Dermis microvascular lymphatic vessel endothelial cell (primary cell): ENCODE measurements around the gene CER1. TPM values are rescaled to one million over a fixed set of nuclear protein-coding genes. Genes with fewer than 3 reads are reported as not detected.

ENCODE experiments used
- total RNA-seq: library from RNA; depleted of rRNA; stranded (reverse); fragments of >200 nt; gene quantifications from 2 replicates; pipeline ENCODE4 v1.2.1, GENCODE V29; 2014

Gene CER1
- total RNA-seq, 1 donor from 2014 or later = not detected

Other genes starting within 250 kb of the CER1 start
- gene ZDHHC21, start 29.3 kb downstream of the CER1 start, total RNA-seq = 8.3 and 9.6 TPM in 2 replicates
- gene FREM1, start 187.7 kb upstream of the CER1 start, total RNA-seq = under 0.01 TPM in 2 replicates